NCI-H226 (cell line): Measurements from ENCODE around the gene GSG1L2.
A peak's percentile ranks its signal among the peaks of the same experiment; 100 is the strongest.

ENCODE experiments used
- DNase-seq: peaks from one replicate; pipeline ENCODE4 v3.0.0-alpha.2; 2015

Gene GSG1L2

GRCh38 chr17:9821921-9822320 lies at the start of gene GSG1L2:
GSG1L2 (minus strand) TSS chr17:9822079; CDS start chr17:9822071, 8 bp downstream.
- DNase-seq: no peak

GRCh38 chr17:9868552-9868951 lies 46.7 kb upstream of the GSG1L2 start:
- DNase-seq: no peak

GRCh38 chr17:9865586-9865985 lies 43.7 kb upstream of the GSG1L2 start:
- no peak for DNase-seq

GRCh38 chr17:9862949-9863348 lies 41.1 kb upstream of the GSG1L2 start:
- DNase-seq: no peak

GRCh38 chr17:9862220-9862619 lies 40.3 kb upstream of the GSG1L2 start:
- DNase-seq: no peak

- DNase-seq: no peak
Measured at GRCh38 chr17:9860851-9861250, 39.0 kb upstream of the GSG1L2 start.

- DNase-seq: no peak
Measured at GRCh38 chr17:9859781-9860180, 37.9 kb upstream of the GSG1L2 start.

- no peak for DNase-seq
Measured at GRCh38 chr17:9855036-9855435, 33.2 kb upstream of the GSG1L2 start.

GRCh38 chr17:9854255-9854654 lies 32.4 kb upstream of the GSG1L2 start:
- no peak for DNase-seq

- DNase-seq: no peak
Measured at GRCh38 chr17:9850151-9850550, 28.3 kb upstream of the GSG1L2 start.

- DNase-seq: no peak
Measured at GRCh38 chr17:9845306-9845705, 23.4 kb upstream of the GSG1L2 start.

- DNase-seq: no peak
Measured at GRCh38 chr17:9844153-9844552, 22.3 kb upstream of the GSG1L2 start.

- no peak for DNase-seq
Measured at GRCh38 chr17:9843152-9844010, 21.5 kb upstream of the GSG1L2 start.

- DNase-seq: no peak
Measured at GRCh38 chr17:9842057-9842758, 20.3 kb upstream of the GSG1L2 start.

- DNase-seq: peak; percentile 78
Measured at GRCh38 chr17:9839433-9839832, 17.6 kb upstream of the GSG1L2 start.

- DNase-seq: peak; percentile 99
Measured at GRCh38 chr17:9837551-9838471, 15.9 kb upstream of the GSG1L2 start.

- no peak for DNase-seq
Measured at GRCh38 chr17:9833922-9834321, 12.0 kb upstream of the GSG1L2 start.

GRCh38 chr17:9830711-9831110 lies 8.8 kb upstream of the GSG1L2 start:
- no peak for DNase-seq

GRCh38 chr17:9829343-9829742 lies 7.5 kb upstream of the GSG1L2 start:
- DNase-seq: no peak

- DNase-seq: peak; percentile 75
Measured at GRCh38 chr17:9828296-9829295, 6.7 kb upstream of the GSG1L2 start.

- no peak for DNase-seq
Measured at GRCh38 chr17:9825641-9826150, 3.8 kb upstream of the GSG1L2 start, which contains the start of gene GLP2R. GLP2R (plus strand) TSS chr17:9825924; CDS start chr17:9826064, 140 bp downstream.
